HuH-7 (cell line): ENCODE results near the gene CDC14B.
A peak's percentile ranks its signal among the peaks of the same experiment; 100 is the strongest.
"Not testable (repeated sequence)": the region's sequence is repeated elsewhere in the genome, so short reads cannot be mapped to it uniquely, and the experiment has no call there.

Experiments used
- DNase-seq: peaks from one replicate; pipeline ENCODE4 v3.0.0; 2011; ENCODE audit warnings: low spot score

The CDC14B gene

GRCh38 chr9:96587338-96588315 is 32.0 kb downstream of the CDC14B start:
- no peak for DNase-seq

GRCh38 chr9:96585426-96585825 is 34.2 kb downstream of the CDC14B start:
- DNase-seq = no peak

- DNase-seq = not testable (repeated sequence)
Measured at GRCh38 chr9:96582199-96582598, 37.4 kb downstream of the CDC14B start.

GRCh38 chr9:96581786-96582185 is 37.9 kb downstream of the CDC14B start:
- DNase-seq = no peak

DNA sequence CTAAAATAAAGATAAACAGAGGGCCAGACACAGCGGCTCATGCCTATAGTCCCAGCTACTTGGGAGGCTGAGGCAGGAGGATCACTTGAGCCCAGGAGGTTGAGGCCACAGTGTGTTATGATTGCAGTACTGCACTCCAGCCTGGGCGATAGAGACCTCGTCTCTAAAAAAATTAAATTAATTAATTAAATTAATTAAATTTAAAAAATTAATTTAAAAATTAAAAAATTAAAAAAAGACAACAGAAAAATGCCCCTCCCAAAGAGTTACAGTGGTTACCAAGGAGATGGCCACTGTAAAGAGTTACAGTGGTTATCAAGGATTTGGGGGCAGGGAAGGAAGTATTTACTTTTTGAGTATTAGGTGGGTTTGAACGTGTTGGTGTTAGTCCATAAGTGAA is 38.3 kb downstream of the CDC14B start:
- no peak for DNase-seq

DNA sequence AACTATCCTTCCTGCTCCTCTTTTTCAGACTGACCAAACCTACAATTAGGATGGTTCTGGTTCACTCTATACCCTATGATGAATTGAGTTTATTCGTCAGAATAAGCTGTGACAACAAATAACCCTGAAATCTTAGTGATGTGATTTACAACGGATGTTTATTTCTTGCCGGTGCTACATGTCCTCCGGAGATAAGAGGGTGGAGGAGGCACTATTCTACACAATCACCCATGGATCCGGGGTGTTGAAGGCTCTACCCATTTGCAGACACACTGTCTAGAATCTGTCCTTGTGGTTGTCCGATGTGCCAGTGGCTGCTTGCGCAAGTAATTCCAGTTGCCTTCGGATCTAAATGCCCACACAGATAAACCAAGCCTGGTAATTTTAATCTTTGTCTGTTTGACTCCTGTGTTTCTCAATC is 44.7 kb downstream of the CDC14B start:
- DNase-seq = no peak

GRCh38 chr9:96574455-96574854 is 45.2 kb downstream of the CDC14B start:
- no peak for DNase-seq

DNA sequence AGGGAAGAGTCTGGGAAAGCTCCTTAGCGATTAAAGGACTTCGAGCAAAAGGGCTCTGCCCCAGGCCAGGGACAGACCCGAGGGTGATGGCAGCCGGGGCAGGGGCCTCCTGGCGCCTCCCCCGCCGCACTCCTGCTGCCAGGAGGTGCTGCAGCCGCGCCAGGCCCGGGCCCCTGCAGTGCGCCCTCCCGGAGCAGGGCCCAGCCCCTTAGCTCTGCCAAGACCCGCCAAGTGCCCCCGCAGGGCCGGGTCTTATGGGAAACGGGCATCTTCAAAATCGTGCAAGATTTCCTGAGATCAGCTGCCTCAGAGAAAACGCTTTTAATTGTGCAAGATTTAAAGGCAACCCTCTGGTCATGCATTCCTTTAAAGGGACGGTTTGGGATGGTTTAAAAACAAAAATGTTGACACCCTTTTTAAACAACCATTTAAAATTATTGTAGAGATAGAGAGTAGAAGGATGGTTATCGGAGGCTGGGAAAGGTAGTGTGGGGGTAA is 52.4 kb downstream of the CDC14B start:
- no peak for DNase-seq

- DNase-seq = peak; percentile 77
Measured at GRCh38 chr9:96566498-96567202, 53.0 kb downstream of the CDC14B start.

GRCh38 chr9:96565671-96566497 is 53.8 kb downstream of the CDC14B start:
- peak; percentile 30 for DNase-seq

DNA sequence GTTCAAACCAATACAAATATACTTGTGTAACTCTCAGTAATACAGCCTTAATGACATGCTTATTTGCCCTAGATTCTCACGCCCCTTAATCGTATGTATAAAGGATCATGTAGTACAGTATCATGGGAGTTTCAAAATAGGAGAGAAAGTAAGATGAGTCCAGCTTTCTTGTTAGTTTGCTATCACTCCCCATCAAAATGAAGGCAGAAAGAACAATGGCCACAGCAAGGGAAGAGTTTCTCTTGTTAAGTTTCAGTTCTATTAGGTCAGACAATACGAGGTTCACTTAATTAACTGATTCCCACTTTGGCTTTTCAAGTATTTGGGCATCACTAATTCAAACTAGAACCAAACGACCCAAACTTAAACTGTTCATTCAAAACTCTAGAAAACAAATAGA is 55.4 kb downstream of the CDC14B start:
- no peak for DNase-seq

DNA sequence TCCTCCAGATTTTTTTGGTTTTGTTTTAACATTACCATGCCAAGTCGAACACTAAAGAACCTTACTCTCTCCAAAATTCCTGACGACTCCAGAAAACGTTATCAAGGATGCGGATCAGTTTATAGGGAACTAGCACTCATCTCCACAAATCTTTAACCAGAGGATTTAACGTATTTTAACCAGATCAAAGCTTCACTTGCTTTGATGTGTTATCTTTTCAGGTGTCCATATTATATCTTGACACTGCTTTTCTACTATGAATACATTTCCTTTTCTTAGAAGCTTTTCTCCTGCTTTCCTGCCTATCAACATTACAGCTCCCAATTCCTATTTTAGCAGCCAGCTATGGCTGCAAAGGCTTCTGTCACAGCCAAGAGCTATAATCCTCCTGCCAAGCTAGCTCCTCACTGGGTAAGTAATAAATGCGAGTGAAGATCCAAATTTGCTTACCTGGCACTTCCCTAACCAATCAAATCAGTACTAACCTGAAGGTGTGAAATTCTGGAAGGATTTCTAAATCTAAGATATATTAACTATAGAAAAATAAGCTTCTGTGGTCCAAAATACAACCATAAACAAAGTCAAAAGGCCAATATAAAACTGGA is 60.2 kb downstream of the CDC14B start:
- DNase-seq = no peak

DNA sequence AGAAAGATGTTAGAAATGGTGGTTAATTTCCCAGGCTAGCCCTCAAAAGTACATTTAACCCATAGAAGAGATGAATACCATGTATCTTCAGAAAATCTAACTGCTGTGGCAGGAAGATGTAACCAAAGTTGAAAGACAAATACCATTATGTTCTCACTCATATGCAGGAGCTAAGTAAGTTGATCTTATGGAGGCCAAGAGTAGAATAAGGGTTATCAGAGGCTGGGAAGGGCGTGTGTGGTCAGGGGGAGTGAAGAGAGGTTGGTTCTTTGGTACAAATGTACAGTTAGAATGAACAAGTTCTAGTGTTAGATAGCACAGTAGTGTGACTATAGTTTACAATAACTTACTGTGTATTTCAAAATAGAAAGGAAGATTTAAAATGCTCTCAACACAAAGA is 61.7 kb downstream of the CDC14B start:
- DNase-seq = no peak

GRCh38 chr9:96556701-96557461 is 62.8 kb downstream of the CDC14B start:
- no peak for DNase-seq

DNA sequence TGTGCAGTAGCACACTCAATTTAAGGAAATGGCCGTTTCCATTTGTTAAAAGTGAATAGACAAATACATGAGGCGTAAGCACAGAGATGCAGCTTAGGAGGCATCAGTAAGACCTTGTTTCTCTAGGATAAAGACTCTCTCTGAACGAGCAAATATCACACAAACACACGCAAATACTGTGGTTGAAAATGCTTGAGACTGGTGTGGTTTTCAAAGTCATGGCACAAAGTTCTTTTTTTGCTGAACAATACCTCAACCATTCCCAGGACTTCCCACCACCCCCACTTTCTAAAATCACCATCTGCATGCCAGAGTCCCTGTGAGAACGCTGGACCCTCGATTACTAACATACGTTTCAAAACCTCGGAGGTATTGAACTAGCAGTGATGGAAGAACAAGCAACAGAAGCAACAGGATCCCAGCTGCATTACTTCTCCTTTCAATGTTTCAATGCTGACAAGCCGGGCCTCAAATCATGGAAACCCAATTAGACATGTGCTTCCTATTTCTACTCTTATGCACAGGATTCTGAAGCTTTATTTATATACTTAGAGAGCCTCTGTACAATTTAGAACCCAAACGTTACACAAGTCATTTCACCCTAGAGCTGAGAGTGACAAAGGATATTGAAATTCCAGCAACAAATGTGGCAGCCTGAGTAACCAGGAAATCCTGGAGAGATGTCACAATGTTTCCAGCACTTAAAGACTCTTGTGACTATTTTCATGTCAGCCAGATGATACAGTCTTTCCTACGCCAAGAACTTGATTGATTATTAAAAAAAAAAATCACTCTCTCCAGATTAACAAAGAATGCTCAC is 63.9 kb downstream of the CDC14B start:
- no peak for DNase-seq

DNA sequence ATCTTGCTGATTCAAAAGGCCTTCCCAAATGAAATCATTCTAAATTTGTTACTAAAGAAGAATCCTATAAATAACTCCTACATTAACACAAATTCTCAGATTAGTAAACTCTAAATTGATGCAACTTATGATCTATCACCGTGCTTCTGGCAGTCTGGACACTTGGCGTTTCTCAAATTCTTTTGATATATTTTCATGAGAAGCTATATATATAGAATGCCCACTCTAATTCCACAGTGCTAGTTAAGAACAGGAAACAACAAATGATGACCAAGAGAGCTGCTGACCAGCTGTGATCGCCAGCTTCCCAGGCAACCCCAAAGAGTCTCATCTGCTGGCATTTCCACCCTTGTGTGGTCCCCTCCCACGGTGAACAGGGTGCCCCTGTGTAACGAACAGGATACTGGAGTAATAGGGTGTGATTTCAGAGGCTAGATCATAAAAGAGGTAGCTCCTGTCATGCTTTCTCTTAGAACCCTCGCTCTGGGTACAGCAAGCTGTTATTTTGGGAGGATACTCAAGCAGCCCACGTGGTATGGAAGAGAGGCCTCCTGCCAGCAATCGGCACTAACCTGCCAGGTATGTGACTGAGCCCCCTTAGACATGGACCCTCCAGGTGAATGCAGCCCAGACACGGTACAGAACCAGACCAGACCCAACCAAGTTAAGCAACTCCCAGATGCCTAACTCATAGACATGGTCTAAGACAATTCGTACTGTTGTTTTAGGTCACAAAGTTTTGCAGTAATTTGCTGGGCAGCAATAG is 64.7 kb downstream of the CDC14B start:
- DNase-seq = no peak

GRCh38 chr9:96554326-96554725 is 65.3 kb downstream of the CDC14B start:
- no peak for DNase-seq

GRCh38 chr9:96553070-96553469 is 66.6 kb downstream of the CDC14B start:
- no peak for DNase-seq

GRCh38 chr9:96551403-96551802 is 68.2 kb downstream of the CDC14B start:
- no peak for DNase-seq
